PC-9 (cell line): ENCODE data around the gene DUSP21. TPM values are rescaled to one million over a fixed set of nuclear protein-coding genes. Genes with fewer than 3 reads are reported as not detected.
"Not testable (repeated sequence)": the region's sequence is repeated elsewhere in the genome, so short reads cannot be mapped to it uniquely, and the experiment has no call there.

Source experiments
- BruUV-seq: library from RNA; stranded (reverse); fragments of 400-500 nt; replicated peaks from 2 replicates; lab custom pipeline; 2021; lab: Mats Ljungman, UMichigan
- CTCF ChIA-PET: fragments of 300-600 bp; sonication (Branson Sonifier 250); formaldehyde crosslinking; loops from one replicate; lab custom pipeline; 2022; ENCODE audit warnings: antibody characterized with exemption; lab: Charles Lee
- POLR2A ChIA-PET: fragments of 300-600 bp; sonication (Branson Sonifier 250); formaldehyde crosslinking; loops from one replicate; lab custom pipeline; 2022; ENCODE audit warnings: antibody characterized with exemption; ENCODE audit not compliant: unreplicated experiment; lab: Charles Lee
- DNase-seq, 2 experiments: peaks; one replicate each; pipeline versions ENCODE4 v3.0.0 to v3.0.0-alpha.2; 2015 to 2022; ENCODE audit warnings: mixed read lengths in 1 of 2
- H2AFZ ChIP-seq: fragments of 200-600 bp; sonication (generic); 2 replicates; pipeline ENCODE4 v1.8.1; 2017; ENCODE audit warnings: antibody characterized with exemption
- H3F3A ChIP-seq: fragments of 200-600 bp; sonication (generic); 2 replicates; pipeline ENCODE4 v1.8.1; 2017; ENCODE audit warnings: antibody characterized with exemption, mild to moderate bottlenecking, low read depth; ENCODE audit not compliant: insufficient read depth
- H3K27ac ChIP-seq: fragments of 200-600 bp; sonication (generic); 2 replicates; pipeline ENCODE4 v1.6.1; 2016; ENCODE audit warnings: mixed run types
- H3K27me3 ChIP-seq: fragments of 200-600 bp; sonication (generic); 2 replicates; pipeline ENCODE4 v1.6.1; 2016; ENCODE audit warnings: low read depth, mixed run types; ENCODE audit not compliant: insufficient read depth
- H3K36me3 ChIP-seq: fragments of 200-600 bp; sonication (generic); 2 replicates; pipeline ENCODE4 v1.6.1; 2016; ENCODE audit warnings: low read depth, mixed run types
- H3K4me1 ChIP-seq: fragments of 200-600 bp; sonication (generic); replicated peaks from 2 replicates; pipeline ENCODE4 v1.6.1; 2016; ENCODE audit warnings: mixed run types; ENCODE audit not compliant: insufficient read depth
- H3K4me2 ChIP-seq: fragments of 200-600 bp; sonication (generic); 2 replicates; pipeline ENCODE4 v1.6.1; 2017; ENCODE audit warnings: mixed run types
- H3K4me3 ChIP-seq: fragments of 200-600 bp; sonication (generic); 2 replicates; pipeline ENCODE4 v1.6.1; 2016; ENCODE audit warnings: mixed run types
- H3K79me2 ChIP-seq: fragments of 200-600 bp; sonication (generic); 2 replicates; pipeline ENCODE4 v1.6.1; 2017; ENCODE audit warnings: low read depth, mixed run types
- H3K9me2 ChIP-seq: fragments of 200-600 bp; sonication (generic); 2 replicates; pipeline ENCODE4 v1.8.1; 2017; ENCODE audit warnings: mild to moderate bottlenecking; ENCODE audit not compliant: insufficient read depth
- H3K9me3 ChIP-seq: fragments of 200-600 bp; sonication (generic); 2 replicates; pipeline ENCODE4 v1.8.1; 2016; ENCODE audit warnings: low read depth; ENCODE audit not compliant: insufficient read depth
- H4K20me1 ChIP-seq: fragments of 200-600 bp; sonication (generic); 2 replicates; pipeline ENCODE4 v1.8.1; 2017; ENCODE audit not compliant: insufficient read depth
- EZH2 ChIP-seq: fragments of 200-600 bp; sonication (generic); IDR thresholded peaks from 2 replicates; pipeline ENCODE4 v1.8.0; 2017; ENCODE audit warnings: antibody characterized with exemption, low read depth
- intact Hi-C: fragments of 100-400 bp; cut with micrococcal nuclease; formaldehyde crosslinking; loops from one replicate; pipeline ENCODE4 v1.10.0; 2022; ENCODE audit not compliant: unreplicated experiment
- total RNA-seq: library from RNA; stranded (reverse); gene quantifications from 2 replicates; pipeline ENCODE4 v1.2.3, GENCODE V29; 2021
- TF ChIP-seq, protein P1 (sequence below): fragments of 200-600 bp; sonication (generic); conservative IDR thresholded peaks from 2 replicates; pipeline ENCODE4 v1.6.1; 2017; ENCODE audit warnings: mixed run types, antibody characterized with exemption, mild to moderate bottlenecking, moderate library complexity

The DUSP21 gene
- total RNA-seq, 1 experiment from 2014 or later, result not detected

DNA sequence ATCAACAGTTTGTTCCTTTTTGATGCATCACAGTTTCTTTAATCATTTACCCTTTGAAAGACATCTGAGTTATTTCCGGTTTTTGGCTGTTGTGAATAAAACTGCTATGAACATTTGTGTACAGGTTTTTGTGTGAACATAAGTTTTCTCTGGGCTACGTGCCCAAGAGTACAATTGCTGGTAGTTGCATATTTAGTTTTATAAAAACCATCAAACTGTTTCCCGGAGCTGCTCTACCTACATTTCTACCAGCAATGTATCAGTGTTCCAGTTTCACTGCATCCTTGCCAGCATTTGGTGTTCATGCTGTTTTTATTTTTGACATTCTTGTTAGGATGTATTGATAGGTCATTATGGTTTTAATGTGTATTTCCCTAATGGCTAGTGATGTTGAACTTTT, 46.4 kb downstream of the DUSP21 start:
- Histone ChIP-seq H4K20me1 (no peaks in the 10 kb centered on the region), H3K4me2 (no peak overlapping the region), H2AFZ (no peak overlapping the region), H3K9me2 (no peaks in the 10 kb centered on the region), H3K9me3 (no peaks in the 10 kb centered on the region), H3K4me1 (no peaks in the 10 kb centered on the region), H3K36me3 (no peaks in the 10 kb centered on the region), H3F3A (no peaks in the 10 kb centered on the region), H3K4me3 (no peak overlapping the region), H3K27me3 (no peaks in the 10 kb centered on the region), H3K79me2 (peaks cover 46% of the 10 kb centered on the region), H3K27ac (no peak overlapping the region)
- TF ChIP-seq EZH2, result no peak
- TF ChIP-seq, protein P1, sequence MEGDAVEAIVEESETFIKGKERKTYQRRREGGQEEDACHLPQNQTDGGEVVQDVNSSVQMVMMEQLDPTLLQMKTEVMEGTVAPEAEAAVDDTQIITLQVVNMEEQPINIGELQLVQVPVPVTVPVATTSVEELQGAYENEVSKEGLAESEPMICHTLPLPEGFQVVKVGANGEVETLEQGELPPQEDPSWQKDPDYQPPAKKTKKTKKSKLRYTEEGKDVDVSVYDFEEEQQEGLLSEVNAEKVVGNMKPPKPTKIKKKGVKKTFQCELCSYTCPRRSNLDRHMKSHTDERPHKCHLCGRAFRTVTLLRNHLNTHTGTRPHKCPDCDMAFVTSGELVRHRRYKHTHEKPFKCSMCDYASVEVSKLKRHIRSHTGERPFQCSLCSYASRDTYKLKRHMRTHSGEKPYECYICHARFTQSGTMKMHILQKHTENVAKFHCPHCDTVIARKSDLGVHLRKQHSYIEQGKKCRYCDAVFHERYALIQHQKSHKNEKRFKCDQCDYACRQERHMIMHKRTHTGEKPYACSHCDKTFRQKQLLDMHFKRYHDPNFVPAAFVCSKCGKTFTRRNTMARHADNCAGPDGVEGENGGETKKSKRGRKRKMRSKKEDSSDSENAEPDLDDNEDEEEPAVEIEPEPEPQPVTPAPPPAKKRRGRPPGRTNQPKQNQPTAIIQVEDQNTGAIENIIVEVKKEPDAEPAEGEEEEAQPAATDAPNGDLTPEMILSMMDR, result no peak
- CTCF ChIA-PET, result no interaction called here
- BruUV-seq, result no TSS peak
- no peak for DNase-seq
- POLR2A ChIA-PET, result no interaction called here
- intact Hi-C loops, result no loop called here

DNA sequence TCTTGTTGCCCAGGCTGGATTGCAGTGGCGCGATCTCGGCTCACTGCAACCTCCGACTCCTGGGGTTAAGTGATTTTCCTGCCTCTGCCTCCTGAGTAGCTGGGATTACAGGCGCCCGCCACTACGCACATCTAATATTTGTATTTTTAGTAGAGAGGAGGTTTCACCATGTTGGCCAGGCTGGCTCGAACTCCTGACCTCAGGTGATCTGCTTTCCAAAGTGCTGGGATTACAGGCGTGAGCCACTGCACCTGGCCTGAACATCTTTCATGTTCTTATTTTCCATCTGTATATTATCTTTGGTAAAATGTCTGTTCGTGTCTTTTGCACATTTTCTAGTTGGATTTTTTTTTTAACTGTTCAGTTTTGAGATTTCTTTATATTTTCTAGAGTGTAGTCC, 46.9 kb downstream of the DUSP21 start:
- H3K9me3 ChIP-seq, DNase-seq, H3F3A ChIP-seq, H3K27me3 ChIP-seq, CTCF ChIA-PET, H3K4me2 ChIP-seq, H3K4me1 ChIP-seq, H3K9me2 ChIP-seq, BruUV-seq, POLR2A ChIA-PET, H3K4me3 ChIP-seq, H4K20me1 ChIP-seq, H3K27ac ChIP-seq, H2AFZ ChIP-seq, intact Hi-C loops, H3K36me3 ChIP-seq: not testable (repeated sequence)
- peaks cover 47% of the 10 kb centered on the region for H3K79me2 ChIP-seq

DNA sequence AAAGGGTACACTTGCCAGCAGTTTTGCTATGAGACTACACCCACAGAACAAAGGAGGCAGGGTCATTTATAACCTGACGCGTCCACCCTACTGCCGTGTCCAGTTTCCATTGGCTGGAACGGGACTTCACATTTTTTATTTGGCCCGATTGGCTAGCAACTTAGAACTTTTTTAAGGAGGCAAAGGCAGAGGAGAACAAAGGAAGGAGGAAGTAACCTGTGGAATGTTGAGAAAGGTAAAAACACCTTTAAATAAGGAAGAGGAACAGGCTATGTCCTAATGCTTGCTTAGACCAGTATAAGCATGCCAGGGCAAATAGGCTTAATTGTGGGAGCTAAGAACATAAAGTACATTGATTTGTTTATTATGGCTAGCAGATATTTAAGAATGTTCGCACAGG, 47.8 kb downstream of the DUSP21 start:
- Histone ChIP-seq H3K79me2 (peaks cover 39% of the 10 kb centered on the region), H4K20me1 (no peaks in the 10 kb centered on the region), H2AFZ (no peak overlapping the region), H3K9me3 (no peaks in the 10 kb centered on the region), H3K27ac (no peak overlapping the region), H3K4me2 (no peak overlapping the region), H3F3A (no peaks in the 10 kb centered on the region), H3K9me2 (no peaks in the 10 kb centered on the region), H3K36me3 (no peaks in the 10 kb centered on the region), H3K27me3 (no peaks in the 10 kb centered on the region), H3K4me1 (no peaks in the 10 kb centered on the region), H3K4me3 (no peak overlapping the region)
- POLR2A ChIA-PET, result no interaction called here
- DNase-seq, result no peak
- CTCF ChIA-PET, result no interaction called here
- BruUV-seq, result no TSS peak
- intact Hi-C loops, result no loop called here
- no peak for TF ChIP-seq EZH2
- TF ChIP-seq, protein P1, result no peak

Other genes with a start within 250 kb of the DUSP21 start
- 12.2 and 20.5 TPM in 2 replicates for gene KDM6A, start 29.2 kb downstream of the DUSP21 start, total RNA-seq